RWPE1 (cell line): ENCODE data around the gene AMDHD2.

Source experiments
- CTCF ChIA-PET: fragments of 350-600 bp; sonication (Branson Sonifier 250); formaldehyde crosslinking; extraction: SDS; loops from one replicate; lab custom pipeline; 2021; lab: Yijun Ruan, JAX
- POLR2A ChIA-PET: fragments of 400-600 bp; formaldehyde crosslinking; extraction: SDS; loops from one replicate; lab custom pipeline; 2020; ENCODE audit warnings: antibody characterized with exemption; ENCODE audit not compliant: low non-redundant PET; lab: Yijun Ruan, JAX
- DNase-seq: peaks from one replicate; pipeline ENCODE4 v3.0.0; 2012; ENCODE audit warnings: low spot score
- H3K27ac ChIP-seq: fragments of 450-650 bp; 2 replicates; pipeline ENCODE4 v1.5.1; 2017
- CTCF ChIP-seq: fragments of 450-650 bp; conservative IDR thresholded peaks from 2 replicates; pipeline ENCODE4 v1.5.1; 2017; ENCODE audit warnings: low read depth, mild to moderate bottlenecking

The AMDHD2 gene

GRCh38 chr16:2515180-2515851, 4.9 kb upstream of the AMDHD2 start:
- peak overlapping the region; percentile 95 for H3K27ac ChIP-seq
- ChIA-PET CTCF (interaction anchor here (0.6 to 1.3 kb wide), 4 partner anchors 15 to 525 kb away, joined by 3 to 5 read pairs (median 4); no protein-coding TSS in a partner anchor), POLR2A (no interaction called here)
- no peak for TF ChIP-seq CTCF
- DNase-seq: no peak

GRCh38 chr16:2516391-2517240, 3.6 kb upstream of the AMDHD2 start:
- ChIA-PET CTCF (interaction anchor here (0.6 to 1.3 kb wide), 4 partner anchors 16 to 526 kb away, joined by 3 to 7 read pairs (median 4); no protein-coding TSS in a partner anchor), POLR2A (no interaction called here)
- H3K27ac ChIP-seq: peak overlapping the region; percentile 95
- DNase-seq: no peak
- TF ChIP-seq CTCF: no peak

GRCh38 chr16:2517954-2518605, 2.1 kb upstream of the AMDHD2 start:
- H3K27ac ChIP-seq: peak overlapping the region; percentile 95
- POLR2A ChIA-PET: no interaction called here
- CTCF ChIA-PET: interaction anchor here (0.6 to 0.8 kb wide), 4 partner anchors 14 to 324 kb away, joined by 3 to 4 read pairs (median 4); no protein-coding TSS in a partner anchor

GRCh38 chr16:2518823-2519710, 1.1 kb upstream of the AMDHD2 start:
- no peak for TF ChIP-seq CTCF
- DNase-seq: no peak
- ChIA-PET POLR2A (no interaction called here), CTCF (no interaction called here)
- peak overlapping the region; percentile 95 for H3K27ac ChIP-seq

More at GRCh38 chr16:2517954-2518605, 2.1 kb upstream of the AMDHD2 start:
- no peak for DNase-seq
- no peak for TF ChIP-seq CTCF

- TF ChIP-seq CTCF: no peak
- H3K27ac ChIP-seq: peak overlapping the region; percentile 95
- POLR2A ChIA-PET: interaction anchor here (1.5 kb wide), 1 partner anchor 12 kb away, joined by 6 read pairs; the partner anchor contains the start of gene CEMP1
Measured at GRCh38 chr16:2519711-2520080, 475 bp upstream of the AMDHD2 start.

More at GRCh38 chr16:2519711-2520080, 475 bp upstream of the AMDHD2 start:
- CTCF ChIA-PET: no interaction called here
- DNase-seq: no peak
